ENCODE measurements around the gene WNT7B. TPM values are rescaled to one million over a fixed set of nuclear protein-coding genes. Genes with fewer than 3 reads are reported as not detected.

The WNT7B gene
- polyA plus RNA-seq, 1 of the 3 experiments (the other 2 are of a cell fraction) = 0.13 TPM

DNA sequence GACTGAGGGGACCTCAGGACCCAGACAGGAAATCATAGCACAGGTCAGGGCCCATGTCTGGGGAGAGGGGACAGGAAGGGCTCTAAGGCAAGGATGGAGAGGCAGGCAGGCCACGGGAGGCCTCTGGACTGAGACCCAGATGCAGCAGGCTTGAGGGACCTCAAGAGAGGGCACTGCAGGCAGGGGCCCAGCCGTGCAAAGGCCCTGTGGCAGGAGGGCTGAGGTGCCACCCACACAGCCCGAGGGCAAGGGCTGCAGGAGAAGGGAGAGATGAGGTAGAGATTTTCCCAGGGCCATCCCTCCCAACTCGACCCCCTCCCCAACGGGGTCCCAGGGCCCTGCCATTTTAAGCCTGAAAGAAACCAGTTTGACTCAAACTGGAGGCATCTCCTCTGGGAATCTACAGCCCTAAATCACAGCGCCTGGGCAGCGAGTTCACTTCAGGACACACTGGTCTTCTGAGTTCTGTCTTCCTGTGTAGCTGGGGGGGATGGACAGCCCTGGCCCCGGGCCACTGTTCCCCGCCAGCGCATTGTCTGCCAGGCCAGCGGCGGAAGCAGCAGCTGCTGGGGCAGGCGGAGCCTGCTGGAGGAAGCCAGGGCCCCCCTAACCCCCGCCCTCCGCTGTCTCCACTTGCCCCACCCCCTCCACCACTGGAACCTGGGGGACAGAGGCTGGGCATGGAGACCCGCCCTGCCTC lies 20.3 kb upstream of the WNT7B start (continued):
- peak; percentile 71; the same call in 1 of the 2 replicates for TF ChIP-seq POLR2AphosphoS5 (IDR thresholded peaks at IDR 0.05; ENCODE audit: low read depth, low read length)
- TF ChIP-seq ELF1 (IDR thresholded peaks at IDR 0.05) = no peak; the same call in 1 of the 2 replicates
- TF ChIP-seq JUND (IDR thresholded peaks at IDR 0.05) = no peak
- TF ChIP-seq, protein P1, sequence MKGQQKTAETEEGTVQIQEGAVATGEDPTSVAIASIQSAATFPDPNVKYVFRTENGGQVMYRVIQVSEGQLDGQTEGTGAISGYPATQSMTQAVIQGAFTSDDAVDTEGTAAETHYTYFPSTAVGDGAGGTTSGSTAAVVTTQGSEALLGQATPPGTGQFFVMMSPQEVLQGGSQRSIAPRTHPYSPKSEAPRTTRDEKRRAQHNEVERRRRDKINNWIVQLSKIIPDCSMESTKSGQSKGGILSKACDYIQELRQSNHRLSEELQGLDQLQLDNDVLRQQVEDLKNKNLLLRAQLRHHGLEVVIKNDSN (IDR thresholded peaks at IDR 0.05; ENCODE audit: borderline replicate concordance, low read depth) = no peak

DNA sequence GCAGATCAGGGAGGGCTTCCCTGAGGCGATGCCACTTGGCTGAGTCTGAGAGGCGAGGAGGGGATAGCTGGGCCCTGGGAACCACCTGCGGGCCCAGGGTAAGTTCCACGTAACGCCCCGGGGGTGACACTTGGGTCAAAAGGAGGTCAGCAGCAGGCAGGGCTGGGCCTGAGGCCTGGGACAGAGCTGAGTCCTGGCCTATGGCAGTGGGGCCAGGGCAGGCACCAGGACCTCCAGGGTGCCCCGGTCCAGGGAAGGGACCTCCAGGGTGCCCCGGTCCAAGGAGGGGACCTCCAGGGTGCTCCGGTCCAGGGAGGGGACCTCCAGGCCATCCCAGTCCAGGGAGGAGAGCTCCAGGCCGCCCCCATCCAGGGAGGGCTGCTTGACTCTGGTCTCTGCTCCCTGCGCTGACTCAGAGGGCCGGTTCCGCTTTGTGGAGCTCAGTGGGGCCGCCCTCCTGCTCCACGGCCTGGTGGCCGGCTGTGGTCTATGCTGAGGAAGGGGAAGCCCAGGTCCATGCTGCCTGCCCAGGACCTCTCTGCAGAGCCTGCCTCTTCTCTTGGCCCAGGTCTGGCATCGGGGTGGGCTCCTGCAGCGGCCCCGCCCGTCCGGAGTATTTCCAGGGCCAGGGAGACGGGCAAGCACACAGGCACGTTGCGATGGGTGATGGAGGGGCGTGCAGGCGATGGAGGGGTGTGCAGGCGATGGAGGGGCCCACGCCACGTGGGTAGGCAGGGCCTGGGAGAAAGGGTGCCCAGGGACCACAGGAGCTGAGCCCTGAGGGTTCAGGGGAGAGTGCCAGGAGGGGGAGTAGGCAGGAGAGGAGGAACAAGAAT lies 19.5 kb upstream of the WNT7B start:
- Histone ChIP-seq H3K79me2 (ENCODE audit: insufficient read depth) (peaks cover 24% of the 10 kb centered on the region), H4K20me1 (ENCODE audit: insufficient read depth) (no peaks in the 10 kb centered on the region), H3K36me3 (replicated peaks in 1 of 2; ENCODE audit: control insufficient read depth in 1 of 2, insufficient read depth in 2 of 2, low read length in 1 of 2) (no peaks in the 10 kb centered on the region), H3K27me3 (ENCODE audit: insufficient read depth) (no peaks in the 10 kb centered on the region), H2AFZ (ENCODE audit: low read depth) (no peak overlapping the region), H3K9me2 (no peaks in the 10 kb centered on the region), H3K4me1 (ENCODE audit: control insufficient read depth in 1 of 2, insufficient read depth in 2 of 2, low read depth in 1 of 2, low read length in 1 of 2) (peaks cover 30 to 57% of the 10 kb centered on the region in 2 experiments), H3K4me3 (ENCODE audit: low read depth in 2 of 2, low read length in 1 of 2) (0 out of 4 replicates have a peak overlapping the region, but pooled peaks of 1 of the 2 experiments have one; percentile 4), H3K27ac (ENCODE audit: low read depth in 2 of 2, low read length in 1 of 2) (peak overlapping the region; percentile 96 to 97), H3F3A (replicated peaks; ENCODE audit: insufficient read depth) (peaks cover 11% of the 10 kb centered on the region), H3K9ac (peak overlapping the region; percentile 58; the same call in 1 of the 2 replicates), H3K9me3 (no peaks in the 10 kb centered on the region), H3K4me2 (peak overlapping the region; percentile 87)
- ChIA-PET POLR2A (interaction anchor here (0.6 to 2.7 kb wide), 8 partner anchors 10 to 198 kb away, joined by 3 to 9 read pairs (median 4); no protein-coding TSS in a partner anchor), CTCF (interaction anchor here (0.8 to 6.5 kb wide), 21 partner anchors 11 to 545 kb away, joined by 3 to 108 read pairs (median 7); no protein-coding TSS in a partner anchor)
- no peak for TF ChIP-seq RFX5 (IDR thresholded peaks at IDR 0.05; ENCODE audit: low read length)
- TF ChIP-seq MXI1 (IDR thresholded peaks at IDR 0.05; ENCODE audit: low read depth, low read length) = no peak
- TF ChIP-seq, protein P2, sequence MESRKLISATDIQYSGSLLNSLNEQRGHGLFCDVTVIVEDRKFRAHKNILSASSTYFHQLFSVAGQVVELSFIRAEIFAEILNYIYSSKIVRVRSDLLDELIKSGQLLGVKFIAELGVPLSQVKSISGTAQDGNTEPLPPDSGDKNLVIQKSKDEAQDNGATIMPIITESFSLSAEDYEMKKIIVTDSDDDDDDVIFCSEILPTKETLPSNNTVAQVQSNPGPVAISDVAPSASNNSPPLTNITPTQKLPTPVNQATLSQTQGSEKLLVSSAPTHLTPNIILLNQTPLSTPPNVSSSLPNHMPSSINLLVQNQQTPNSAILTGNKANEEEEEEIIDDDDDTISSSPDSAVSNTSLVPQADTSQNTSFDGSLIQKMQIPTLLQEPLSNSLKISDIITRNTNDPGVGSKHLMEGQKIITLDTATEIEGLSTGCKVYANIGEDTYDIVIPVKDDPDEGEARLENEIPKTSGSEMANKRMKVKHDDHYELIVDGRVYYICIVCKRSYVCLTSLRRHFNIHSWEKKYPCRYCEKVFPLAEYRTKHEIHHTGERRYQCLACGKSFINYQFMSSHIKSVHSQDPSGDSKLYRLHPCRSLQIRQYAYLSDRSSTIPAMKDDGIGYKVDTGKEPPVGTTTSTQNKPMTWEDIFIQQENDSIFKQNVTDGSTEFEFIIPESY (IDR thresholded peaks at IDR 0.05; ENCODE audit: borderline replicate concordance, low read depth) = no peak
- DNase-seq = no peak
- 80% methylated on average over 19 of the region's 29 CpGs for WGBS (ENCODE audit: low lambda C conversion rate)

DNA sequence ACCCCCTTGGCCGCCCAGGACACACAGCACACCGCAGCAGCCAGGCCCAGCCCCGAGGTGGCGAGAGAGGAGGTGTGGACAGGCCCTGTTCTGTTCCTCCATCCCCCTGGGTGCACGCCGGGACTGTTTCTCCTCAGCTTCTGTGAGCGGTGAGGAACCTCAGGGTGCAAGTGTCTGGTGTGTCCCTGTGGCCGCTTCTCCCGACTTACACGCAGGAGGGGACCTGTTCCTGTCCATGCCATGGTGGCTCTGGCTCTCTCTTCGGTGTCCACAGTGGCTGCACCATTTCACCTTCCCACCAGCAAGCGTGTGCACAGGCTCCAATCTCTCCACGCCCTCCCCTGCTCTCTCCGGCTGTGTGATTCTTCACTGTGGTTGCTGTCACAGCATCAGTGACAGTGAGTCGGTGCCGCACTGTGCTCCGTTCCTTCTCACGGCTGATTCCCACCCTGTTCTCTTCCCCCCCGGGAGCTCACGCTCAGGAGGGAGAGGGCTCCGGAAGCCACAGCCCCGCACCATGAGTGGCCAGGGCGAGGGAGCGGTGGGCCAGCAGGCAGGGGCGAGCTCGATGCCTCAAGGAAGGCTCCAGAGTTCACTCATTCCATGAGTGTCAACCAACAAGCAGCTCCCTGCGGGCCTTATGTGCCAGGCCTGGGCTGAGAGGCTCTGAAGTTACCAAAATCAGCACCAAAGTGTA lies 18.6 kb upstream of the WNT7B start:
- TF ChIP-seq NRF1 (IDR thresholded peaks at IDR 0.05; ENCODE audit: low read depth, low read length) = no peak
- no peak for TF ChIP-seq TCF12 (IDR thresholded peaks at IDR 0.05)
- TF ChIP-seq, protein P3, sequence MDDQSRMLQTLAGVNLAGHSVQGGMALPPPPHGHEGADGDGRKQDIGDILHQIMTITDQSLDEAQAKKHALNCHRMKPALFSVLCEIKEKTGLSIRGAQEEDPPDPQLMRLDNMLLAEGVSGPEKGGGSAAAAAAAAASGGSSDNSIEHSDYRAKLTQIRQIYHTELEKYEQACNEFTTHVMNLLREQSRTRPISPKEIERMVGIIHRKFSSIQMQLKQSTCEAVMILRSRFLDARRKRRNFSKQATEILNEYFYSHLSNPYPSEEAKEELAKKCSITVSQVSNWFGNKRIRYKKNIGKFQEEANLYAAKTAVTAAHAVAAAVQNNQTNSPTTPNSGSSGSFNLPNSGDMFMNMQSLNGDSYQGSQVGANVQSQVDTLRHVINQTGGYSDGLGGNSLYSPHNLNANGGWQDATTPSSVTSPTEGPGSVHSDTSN (IDR thresholded peaks at IDR 0.05) = no peak
- TF ChIP-seq RCOR1 (IDR thresholded peaks at IDR 0.05; ENCODE audit: low read length) = no peak
- peaks cover 24% of the 10 kb centered on the region for H3K79me2 ChIP-seq (ENCODE audit: insufficient read depth)
- CTCF ChIA-PET = interaction anchor here (0.6 to 6.5 kb wide), 41 partner anchors 10 to 546 kb away, joined by 3 to 108 read pairs (median 6); no protein-coding TSS in a partner anchor
- no peak for DNase-seq
- peaks cover 11% of the 10 kb centered on the region for H3F3A ChIP-seq (replicated peaks; ENCODE audit: insufficient read depth)
- peak overlapping the region; percentile 58; the same call in 1 of the 2 replicates for H3K9ac ChIP-seq
- H3K4me3 ChIP-seq (ENCODE audit: low read depth in 2 of 2, low read length in 1 of 2) = no peak overlapping the region
- POLR2A ChIA-PET = interaction anchor here (0.6 to 2.7 kb wide), 7 partner anchors 11 to 199 kb away, joined by 3 to 9 read pairs (median 3); no protein-coding TSS in a partner anchor
- no peaks in the 10 kb centered on the region for H4K20me1 ChIP-seq (ENCODE audit: insufficient read depth)
- peak overlapping the region; percentile 58; the same call in 1 of the 2 replicates for H3K4me2 ChIP-seq
- H3K36me3 ChIP-seq (replicated peaks in 1 of 2; ENCODE audit: control insufficient read depth in 1 of 2, insufficient read depth in 2 of 2, low read length in 1 of 2) = no peaks in the 10 kb centered on the region
- no peaks in the 10 kb centered on the region for H3K9me2 ChIP-seq
- no peaks in the 10 kb centered on the region for H3K9me3 ChIP-seq
- H2AFZ ChIP-seq (ENCODE audit: low read depth) = no peak overlapping the region
- H3K27me3 ChIP-seq (ENCODE audit: insufficient read depth) = no peaks in the 10 kb centered on the region
- peaks cover 30 to 53% of the 10 kb centered on the region in 2 experiments for H3K4me1 ChIP-seq (ENCODE audit: control insufficient read depth in 1 of 2, insufficient read depth in 2 of 2, low read depth in 1 of 2, low read length in 1 of 2)
- peak overlapping the region; percentile 96 to 97 for H3K27ac ChIP-seq (ENCODE audit: low read depth in 2 of 2, low read length in 1 of 2)
- WGBS (ENCODE audit: low lambda C conversion rate) = 84% methylated on average over 18 of the region's 27 CpGs
